ENCODE data around the gene SEMA3G.

SEMA3G gene

DNA sequence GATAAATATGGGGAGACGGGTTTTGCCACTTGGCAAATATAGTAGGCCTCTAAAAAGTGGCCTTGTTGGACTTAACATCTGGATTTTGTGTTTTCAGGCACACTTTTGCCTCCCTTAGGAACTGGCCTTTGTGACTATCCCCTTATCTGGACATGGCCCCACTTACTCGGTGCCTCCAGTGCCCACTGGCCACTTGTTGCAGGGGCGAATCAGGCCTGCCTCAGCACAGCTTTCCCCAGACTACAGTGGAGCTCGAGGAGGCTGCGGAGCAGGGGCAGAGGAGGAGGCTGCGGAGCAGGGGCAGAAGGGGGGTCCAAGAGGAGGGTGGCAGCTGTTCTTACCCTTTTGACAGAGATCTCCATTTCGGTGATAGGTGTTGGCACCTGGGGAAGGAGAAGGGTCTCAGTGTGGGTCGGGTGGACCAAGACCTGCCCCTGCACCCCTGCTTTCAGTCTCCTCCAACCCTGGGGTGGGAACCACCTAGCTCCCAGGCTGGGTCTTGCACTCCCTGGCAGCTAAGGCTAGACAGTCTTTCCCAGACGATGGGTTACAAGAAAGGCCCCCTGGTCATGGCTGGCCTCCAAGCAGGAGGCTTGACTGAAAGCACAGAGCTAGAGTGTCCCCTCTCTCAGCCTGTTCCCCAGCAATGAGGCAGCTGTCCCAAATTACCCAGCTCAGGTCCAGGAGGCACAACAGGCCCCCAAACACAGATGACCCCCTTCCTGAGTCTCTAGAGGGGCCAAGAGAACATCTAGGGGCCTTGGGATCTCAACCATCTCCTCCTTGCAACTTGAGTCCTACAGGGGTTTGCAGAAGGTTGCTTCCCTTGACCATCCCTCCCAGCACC is 6.1 kb downstream of the SEMA3G start:
- DNase-seq: no peak

DNA sequence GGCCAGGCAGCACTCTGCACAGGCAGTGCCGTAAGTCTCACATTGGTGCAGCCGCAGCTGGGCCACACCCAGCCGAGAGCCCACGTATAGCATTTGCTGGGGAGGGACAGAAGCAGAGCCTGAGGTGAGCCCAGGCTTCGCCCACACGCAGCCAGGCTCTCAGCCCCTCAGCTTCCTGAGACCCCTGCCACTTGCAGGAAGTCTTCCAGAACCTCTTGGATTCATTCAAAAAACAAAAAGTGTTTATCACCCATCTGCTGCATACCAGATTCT is 6.9 kb downstream of the SEMA3G start:
- no peak for DNase-seq

DNA sequence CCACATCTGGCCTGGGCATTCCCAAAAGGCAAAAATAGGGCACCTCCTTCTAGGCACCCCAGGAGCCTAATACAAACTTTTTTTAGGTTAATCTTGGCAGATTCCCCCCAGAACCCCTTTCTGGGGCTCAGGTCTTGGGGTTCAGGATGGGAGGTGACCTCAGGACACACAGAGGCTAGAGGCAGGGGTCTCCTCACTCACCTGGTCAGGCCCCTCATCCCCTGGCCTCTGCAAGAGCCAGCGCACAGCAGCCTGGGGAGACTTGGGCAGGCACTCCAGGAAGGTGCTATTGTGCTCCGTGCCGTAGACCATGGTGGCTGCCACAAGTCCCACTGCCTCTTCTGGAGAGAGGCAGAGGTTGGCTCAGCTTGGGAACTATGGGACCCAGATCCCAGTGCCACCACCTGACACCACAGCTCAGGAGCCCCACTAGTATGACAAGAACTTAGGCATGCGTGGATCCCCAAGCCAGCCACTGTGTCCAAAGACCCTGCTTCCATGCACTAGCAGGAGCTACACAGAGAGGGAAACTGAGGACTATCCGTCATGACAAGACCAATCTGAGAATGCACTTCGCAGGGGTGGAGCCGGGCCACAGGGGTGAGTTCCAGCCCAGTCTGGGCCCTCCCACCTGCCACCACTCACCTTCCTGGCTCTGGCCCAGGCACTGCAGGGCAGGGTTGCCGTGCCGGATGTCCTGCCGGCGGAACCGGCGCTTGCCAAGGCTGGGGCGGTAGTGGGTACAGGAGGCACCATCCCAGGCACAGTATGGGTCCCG is 7.4 kb downstream of the SEMA3G start:
- no peak for DNase-seq

DNA sequence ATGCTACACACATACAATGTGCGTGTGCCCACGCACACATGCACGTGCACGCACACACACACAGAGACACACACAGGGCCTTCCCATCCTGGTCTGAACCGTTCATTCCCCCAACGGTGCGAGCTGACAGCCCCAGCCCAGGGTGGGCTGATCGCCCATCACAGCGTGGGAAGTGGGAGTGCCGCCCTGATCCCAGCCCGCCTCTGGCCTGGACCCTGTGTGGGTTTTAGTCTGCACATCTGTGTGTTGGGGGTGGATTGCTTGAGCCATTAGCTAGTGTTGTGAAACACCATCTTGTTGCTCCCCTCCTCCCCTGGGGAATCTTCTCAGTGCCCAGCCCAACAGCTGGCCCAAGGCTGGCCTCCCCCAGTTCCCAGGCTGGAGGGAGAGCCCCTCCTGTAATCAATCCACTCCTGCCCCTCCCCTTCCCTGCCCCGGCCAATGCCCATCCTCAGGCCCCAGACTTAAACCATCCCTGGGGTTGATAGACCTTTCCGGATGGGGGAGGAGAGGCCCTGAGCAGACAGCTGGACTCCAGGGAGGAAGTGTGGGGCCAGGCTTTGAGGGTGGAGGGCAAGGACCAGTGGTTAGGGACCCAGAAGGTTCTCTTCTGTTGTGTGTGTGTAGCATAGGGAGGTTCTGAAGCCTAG is 8.3 kb downstream of the SEMA3G start:
- DNase-seq: no peak

DNA sequence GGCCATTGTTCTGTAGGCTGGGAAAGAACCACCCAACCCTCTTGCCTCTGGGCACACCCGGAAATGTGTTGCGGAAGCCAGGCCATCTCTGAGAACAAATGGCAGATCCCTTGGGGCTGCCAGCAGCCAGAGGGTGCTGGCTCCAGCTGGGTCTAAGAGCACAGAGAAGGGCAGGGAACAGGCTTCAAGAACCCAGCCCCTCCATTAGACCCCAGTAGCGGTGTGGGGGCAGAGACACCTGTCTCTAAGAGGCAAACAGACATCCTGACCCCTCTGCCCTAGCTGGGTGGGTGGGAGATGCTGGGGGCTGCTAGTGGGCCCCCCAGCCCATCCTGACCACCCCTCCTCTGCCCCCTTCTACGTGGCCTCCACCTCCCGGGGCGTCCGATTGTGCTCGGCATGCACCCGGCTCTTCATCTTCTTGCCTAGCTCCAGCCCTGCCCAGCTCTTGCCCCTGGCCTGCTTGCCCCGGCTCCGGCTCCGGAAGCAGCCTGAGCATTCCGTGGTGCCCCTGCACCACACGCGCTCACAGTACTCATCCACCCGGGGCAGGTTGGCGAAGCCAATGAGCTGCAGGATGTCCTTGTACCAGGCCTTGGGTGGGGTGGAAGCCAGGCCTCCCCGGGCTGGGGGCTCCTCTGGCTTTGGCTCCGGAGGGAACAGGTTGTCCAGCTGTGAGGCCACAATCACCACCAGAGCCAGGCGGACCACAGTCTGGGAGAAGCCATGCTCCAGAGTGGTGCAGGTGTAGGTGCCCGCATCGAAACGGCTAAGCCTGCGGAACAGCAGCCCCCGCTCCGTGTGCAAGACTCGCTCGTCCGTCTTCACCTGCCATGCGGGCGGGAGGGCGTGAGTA is 9.4 kb downstream of the SEMA3G start:
- no peak for DNase-seq

DNA sequence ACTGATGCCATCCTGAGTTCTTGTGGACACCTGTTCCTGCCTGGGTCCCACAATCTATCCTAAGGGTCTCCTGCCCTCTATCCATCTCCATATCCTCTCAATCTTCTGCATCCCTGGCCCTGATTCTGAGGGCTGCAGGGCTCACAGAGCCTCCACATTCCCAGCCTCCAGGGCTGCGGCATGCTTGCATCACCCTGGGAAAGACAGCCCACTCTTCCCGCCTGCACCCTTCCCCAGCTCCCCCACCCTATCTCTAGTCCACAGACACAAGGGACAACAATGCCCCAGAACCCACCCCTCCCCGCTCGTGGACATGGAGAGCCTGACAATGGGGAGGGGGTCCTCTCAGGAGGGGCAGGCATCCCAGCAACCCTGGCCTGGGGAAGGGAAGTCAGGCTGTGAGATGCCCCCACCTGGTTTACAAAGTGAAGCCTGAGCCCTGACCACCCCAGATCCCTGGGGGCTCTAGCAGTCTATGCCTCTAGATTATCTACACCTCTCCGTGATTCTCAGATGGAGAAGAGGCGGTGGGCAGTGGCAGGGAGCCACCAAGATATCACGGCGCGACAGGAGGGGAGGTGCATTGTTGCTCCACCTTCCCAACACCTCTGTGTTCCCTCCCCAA is 10.3 kb downstream of the SEMA3G start:
- no peak for DNase-seq

DNA sequence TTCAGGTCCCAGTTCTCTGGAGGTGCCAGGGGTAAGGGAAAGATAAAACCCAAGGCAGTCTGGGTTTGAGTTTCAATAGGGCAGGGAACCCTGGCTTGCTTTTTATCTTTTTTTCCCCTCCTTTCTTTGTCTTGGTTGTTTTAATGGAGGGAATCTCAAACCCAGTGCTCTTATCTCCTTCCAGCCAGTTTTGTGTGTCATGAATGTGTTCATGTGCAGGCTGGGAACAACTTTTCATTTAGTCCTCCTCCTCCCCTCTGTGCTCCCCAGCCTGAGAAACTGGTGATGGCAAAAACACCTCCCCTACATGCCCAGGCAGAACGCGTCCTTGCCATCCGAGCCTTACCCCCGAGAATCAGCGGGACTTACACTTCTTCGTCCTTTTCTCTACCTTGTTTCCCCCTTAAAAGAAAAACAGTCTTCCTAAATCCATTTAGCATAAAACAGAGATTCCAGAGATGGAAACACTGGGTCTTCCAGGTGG is 10.9 kb downstream of the SEMA3G start:
- DNase-seq: no peak

DNA sequence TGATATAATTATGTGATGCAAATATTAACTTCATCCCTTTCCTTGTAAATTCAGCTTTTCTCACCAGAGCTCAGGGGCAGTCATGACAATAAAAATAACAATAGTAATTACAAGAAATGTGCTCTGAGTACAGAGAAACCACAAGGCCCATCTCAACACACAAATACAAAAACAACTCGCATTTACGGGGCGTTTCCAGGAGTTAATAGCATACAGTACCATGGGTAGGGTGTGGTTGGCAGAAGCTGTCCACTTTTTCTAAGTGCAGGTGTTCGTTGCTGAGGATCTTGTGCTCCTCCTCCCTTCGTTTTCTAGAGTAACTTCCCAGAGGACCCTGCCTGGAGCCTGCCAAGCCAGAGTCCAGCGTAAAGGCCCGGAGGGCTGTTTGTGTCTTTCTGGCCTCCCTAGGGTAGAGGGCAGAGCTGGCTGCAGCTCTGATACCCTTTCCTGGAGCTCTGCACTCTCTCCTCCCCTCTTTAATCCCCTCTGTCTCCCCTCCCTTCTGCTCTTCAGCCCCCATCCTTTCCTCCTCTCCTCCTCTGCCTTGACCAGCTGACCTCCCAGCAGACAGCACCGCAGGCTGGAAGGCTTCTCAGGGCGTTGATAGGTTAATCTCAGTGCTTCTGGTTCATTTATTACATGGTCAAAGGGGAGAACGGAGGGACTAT is 11.4 kb downstream of the SEMA3G start:
- DNase-seq: no peak

DNA sequence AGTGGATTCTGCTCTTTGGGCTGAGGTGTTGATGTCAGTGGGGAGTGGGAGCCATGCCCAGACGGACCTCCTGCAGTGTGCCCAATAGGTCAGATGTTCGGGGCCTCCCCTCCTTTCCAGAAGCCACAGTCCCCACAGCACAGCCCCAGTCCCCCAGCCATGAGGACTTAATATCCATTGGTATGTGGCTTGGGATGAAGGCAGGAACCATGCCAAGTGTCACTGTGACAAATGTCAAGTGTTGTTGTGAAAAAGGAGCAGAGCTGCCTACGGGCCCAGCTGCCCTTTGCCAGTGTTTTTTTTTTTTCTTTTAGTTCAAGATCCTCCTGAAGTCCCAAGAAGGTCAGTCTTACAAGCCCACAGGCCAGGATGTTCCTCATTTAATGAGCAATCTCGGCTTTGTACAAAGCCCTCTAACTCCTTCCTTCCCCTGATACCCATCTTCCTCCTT is 12.2 kb downstream of the SEMA3G start:
- DNase-seq: no peak

DNA sequence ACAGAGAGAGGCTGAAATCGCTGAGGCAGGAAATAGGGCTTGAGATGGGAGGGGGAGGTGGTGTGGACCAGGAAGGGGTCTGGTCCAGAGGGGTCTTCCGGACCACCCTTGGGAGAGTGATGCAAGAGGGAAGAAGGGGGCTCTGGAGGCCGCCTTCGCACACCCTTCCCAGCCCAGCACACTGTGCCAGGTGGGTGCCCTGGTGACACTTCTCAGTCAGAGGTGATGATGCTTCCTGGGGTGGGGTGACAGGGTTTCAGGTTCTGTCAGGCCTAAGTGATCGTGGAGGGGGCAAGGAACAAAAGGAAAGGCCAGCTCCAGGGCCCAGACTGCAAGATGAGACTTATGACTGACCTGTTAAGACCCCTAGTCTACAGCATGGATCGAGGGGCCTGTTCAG is 12.7 kb downstream of the SEMA3G start:
- DNase-seq: no peak

DNA sequence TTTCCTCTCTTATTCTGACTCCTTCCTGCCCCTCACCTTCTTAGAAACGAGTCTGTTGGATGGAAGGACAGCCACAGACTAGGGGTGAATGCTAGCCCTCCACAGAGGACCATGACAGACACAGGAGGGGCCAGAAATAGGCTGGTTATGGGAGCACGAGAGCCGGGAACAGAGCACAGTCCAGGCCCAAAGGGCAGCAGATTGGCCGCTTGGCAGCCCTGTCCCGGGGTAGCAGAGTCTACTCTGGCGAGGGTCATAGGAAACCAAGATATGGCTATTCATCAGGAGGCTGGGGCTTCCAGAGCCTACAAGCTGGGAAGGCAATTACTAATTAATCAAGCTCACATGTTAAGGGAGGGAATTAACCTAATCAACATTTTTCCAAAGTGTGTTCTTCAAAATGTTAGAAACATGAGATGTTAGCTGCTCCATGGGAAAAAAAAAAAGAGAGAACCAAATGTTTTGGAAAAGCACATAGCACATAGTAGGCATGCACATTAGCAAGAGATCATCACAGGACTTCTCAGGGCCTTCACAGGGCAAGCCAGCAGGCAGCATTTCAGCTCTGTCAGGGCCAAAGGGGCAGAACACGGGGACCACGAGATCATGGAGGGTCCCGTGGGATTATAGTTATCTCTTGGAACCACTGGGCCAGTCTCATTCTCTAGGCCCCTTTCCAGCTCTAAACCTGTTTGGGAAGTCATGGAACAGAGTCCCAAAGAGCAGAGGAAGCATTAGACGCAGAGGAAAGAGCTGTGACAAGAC is 13.3 kb downstream of the SEMA3G start:
- no peak for DNase-seq

DNA sequence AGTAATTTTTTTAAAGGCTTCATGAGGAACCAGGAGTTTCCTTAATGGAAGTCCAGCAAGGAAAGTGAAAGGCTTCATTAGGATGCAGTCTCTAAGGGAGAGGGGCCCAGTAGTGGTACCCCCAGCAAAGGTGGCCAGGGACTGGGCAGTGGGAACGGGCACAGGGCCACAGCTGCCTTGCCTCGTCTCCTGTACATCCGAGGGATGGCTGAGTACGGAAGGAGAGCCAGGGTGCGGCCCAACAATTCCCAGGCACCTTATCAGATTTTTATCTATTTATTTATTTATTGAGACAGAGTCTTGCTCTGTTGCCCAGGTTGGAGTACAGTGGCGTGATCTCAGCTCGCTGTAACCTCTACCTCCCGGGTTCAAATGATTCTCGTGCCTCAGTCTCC is 14.5 kb downstream of the SEMA3G start:
- DNase-seq: no peak

DNA sequence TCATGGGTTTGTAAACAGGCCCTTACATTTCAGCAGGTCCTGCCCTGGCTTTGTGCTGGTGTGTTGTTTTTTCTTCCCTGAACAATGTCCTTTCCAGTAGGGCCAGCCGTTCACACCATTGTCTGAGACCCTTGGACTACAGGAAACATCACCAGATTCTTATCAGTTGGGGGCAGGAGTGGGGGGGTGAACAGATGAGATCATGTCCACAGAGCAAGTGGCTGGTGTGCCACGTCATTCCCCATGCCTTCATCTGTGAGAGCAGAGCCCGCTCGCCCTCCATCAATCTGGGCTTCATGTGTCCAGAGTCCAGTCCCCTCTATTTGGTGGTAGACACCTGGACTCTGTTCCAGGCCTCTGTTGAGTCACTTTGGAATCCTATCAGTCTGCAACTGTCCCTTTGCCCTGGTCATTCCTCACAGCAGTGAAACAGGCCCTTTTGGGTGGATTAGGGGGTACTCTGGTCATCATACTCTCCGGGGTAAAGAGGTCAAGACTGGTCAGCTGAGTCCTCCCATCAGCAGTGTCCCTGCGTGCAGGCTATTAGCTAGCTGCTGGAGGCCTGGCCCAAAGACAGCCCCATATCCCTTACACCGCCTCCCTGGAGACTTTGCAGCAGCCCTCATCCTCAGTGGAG is 15.0 kb downstream of the SEMA3G start:
- no peak for DNase-seq

DNA sequence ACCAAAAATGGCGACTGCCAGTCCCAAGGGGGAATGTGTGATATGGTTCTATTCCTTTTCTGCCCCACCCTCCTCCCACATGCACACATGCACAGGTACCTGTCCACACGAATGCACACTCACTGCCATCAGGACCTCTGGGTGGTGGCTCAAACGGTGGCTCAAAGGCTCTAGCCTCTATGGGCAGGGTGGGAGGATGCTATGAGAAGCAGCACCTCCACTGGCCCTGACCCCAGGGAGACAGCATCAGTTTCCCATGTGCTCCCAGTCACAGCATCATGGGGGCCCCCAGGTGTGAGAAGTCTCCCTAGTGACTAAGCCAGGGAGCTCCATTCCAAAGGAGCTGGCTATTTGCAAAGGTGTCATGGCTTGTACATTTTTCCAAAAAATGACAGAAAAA is 15.9 kb downstream of the SEMA3G start:
- DNase-seq: no peak

DNA sequence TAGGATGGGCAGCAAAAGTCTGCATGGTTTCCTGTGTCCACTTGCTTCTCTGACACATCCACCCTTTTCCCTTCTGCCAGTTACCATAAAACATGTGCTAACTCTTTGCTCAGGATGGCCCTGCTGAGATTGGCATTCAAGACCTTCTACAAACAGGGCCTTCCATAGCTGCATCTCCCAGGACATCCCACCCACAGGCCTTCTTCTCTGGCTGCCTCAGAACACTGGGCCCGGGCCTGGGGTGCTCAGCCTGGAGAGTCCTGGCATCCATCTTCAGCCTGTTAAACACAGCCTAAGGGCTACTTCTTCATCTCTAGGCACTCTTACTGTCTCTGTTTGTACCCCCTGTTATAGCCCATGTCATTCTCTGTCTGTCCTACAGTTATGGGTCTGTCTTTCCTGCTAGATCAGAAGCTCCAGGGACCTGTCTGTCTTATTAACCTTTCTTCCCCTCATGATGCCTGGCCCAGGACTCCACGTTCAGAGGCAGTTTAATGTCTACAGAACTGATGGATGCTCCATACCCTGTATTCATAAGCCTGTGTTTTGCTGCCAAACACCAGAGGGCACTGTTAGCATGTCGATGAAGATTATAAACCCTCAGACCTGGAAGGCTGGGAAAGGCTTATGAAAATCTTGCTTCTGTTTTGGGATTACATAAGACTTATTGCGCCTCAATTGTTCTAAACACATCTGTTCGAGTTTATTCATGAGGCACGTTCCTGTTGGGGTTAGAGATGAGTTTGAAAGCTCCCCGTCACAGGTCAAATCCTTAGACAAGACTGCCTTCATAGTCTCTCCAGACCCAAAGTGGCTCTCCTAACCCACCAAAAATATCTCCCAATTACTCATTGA is 16.5 kb downstream of the SEMA3G start:
- DNase-seq: peak; percentile 28

DNA sequence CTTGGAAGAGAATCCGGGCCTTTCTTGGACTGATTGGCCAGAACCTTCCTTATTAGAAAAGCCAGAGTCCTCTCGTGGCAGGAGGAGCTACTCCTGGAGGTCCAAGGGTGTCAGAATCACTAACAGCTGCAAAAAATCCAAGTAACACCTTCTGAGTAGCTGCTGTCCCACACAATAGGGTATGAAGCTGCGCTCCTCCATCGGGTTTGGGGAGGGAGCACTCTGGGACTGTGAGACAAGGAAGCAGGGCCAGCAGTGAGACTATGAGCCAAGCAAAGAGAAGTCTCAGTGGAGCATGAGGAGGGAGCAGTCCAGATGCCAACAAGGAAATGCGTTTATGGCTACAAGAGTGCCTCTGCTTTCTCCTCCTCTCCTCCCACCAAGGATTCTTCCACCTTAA is 21.7 kb downstream of the SEMA3G start:
- DNase-seq: no peak

DNA sequence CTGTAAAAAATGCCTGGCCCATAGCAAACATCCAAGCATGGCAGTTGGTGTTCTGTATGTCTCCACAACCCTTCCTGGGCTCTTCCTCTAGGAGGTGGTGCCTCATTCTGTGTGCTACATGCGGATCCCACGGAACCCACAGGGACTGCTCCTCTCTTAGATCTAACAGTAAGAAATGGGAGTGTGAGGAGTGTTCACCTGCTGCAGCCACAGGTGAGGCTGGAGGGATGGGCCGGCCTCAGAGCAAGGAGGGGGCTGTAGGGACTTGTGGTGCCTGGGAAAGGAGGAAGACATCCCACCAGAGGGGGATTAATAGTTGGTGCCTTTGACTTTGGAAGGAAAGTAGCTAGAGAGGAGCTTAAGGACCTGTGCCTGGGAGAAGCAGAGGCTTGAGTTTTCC is 22.2 kb downstream of the SEMA3G start:
- DNase-seq: no peak

DNA sequence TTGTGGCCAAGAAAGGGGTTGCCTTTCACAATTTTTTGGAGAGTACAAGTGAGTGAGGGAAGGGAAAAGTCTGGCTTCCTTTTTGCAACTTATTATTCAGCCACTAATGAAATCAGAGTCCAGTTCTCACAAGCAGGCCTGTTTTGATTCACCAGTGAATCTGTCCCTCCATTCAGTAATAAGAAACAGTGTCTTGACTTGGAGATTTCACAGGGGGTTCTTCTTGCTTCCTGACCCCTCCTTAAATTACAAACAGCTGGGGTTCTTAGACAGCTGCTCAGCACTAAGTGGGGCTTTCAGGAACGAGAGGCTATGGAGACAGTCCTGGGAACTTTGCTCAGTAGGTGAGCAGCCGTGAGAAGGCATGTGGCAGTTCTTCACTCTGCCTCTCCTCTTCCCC is 24.5 kb downstream of the SEMA3G start:
- no peak for DNase-seq

DNA sequence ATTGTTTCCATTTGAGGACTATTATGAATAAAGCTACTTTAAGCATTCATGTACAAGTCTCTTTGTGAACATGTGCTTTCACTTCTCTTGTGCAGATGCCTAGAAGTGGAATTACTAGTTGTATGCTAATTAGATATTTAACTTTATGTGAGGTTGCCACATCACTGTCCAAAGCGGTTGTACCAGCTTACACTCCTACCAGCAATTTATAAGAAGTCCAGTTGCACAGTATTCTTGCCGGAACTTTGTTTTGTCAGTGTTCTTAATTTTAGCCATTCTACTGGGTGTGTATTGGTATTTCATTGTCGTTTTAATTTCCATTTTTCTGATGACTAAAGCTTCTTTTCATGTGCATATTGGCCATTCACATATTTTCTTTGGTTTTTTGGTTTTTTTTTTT is 29.1 kb downstream of the SEMA3G start:
- DNase-seq: no peak

DNA sequence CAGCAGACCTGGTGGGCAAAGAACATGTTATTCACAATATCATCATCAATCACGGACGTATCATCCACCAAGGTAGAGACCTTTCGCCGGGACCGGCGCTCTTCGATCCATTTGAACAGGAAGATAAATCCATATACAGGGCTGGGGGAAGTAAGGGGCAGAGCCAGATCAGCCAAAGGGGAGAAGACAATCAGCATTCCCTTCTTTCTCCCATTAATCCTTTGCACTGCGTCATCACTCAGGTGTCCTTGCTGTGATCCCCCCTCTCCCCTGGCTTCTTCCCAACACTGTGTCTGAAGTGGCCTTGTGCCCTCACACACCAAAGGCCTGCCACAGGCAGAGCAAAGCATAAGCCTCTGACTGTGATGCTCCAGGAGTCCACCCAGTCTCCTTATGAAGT is 36.4 kb downstream of the SEMA3G start:
- no peak for DNase-seq
